HEK293 (cell line): ENCODE results near the gene ADNP.

ENCODE experiments used
- MZF1 ChIP-seq: fragments of 450-650 bp; formaldehyde crosslinking; IDR thresholded peaks from 2 replicates; pipeline ENCODE4 v1.5.1; 2017; ENCODE audit warnings: missing biosample characterization, missing genetic modification characterization, borderline replicate concordance
- TSHZ1 ChIP-seq: fragments of 450-650 bp; formaldehyde crosslinking; IDR thresholded peaks from 2 replicates; pipeline ENCODE4 v1.5.1; 2016; ENCODE audit warnings: missing biosample characterization, missing genetic modification characterization, borderline replicate concordance
- ZBTB49 ChIP-seq: fragments of 450-650 bp; formaldehyde crosslinking; IDR thresholded peaks from 2 replicates; pipeline ENCODE4 v1.5.1; 2016; ENCODE audit warnings: missing biosample characterization, missing genetic modification characterization, low read depth
- TF ChIP-seq, protein P1 (sequence below): fragments of 450-650 bp; formaldehyde crosslinking; IDR thresholded peaks from 2 replicates; pipeline ENCODE4 v1.5.1; 2016; ENCODE audit warnings: missing biosample characterization, missing genetic modification characterization

GRCh38 chr20:50844430-50845100 is 86.7 kb downstream of the ADNP start:
- TF ChIP-seq, protein P1, sequence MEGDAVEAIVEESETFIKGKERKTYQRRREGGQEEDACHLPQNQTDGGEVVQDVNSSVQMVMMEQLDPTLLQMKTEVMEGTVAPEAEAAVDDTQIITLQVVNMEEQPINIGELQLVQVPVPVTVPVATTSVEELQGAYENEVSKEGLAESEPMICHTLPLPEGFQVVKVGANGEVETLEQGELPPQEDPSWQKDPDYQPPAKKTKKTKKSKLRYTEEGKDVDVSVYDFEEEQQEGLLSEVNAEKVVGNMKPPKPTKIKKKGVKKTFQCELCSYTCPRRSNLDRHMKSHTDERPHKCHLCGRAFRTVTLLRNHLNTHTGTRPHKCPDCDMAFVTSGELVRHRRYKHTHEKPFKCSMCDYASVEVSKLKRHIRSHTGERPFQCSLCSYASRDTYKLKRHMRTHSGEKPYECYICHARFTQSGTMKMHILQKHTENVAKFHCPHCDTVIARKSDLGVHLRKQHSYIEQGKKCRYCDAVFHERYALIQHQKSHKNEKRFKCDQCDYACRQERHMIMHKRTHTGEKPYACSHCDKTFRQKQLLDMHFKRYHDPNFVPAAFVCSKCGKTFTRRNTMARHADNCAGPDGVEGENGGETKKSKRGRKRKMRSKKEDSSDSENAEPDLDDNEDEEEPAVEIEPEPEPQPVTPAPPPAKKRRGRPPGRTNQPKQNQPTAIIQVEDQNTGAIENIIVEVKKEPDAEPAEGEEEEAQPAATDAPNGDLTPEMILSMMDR (tag by site-specific recombination), result no peak
- TF ChIP-seq ZBTB49 (tag by site-specific recombination), result no peak
- TF ChIP-seq MZF1 (tag by site-specific recombination), result no peak
- no peak for TF ChIP-seq TSHZ1 (tag by site-specific recombination)
